ENCODE measurements around the gene DUOXA1. TPM values are rescaled to one million over a fixed set of nuclear protein-coding genes. Genes with fewer than 3 reads are reported as not detected.

The DUOXA1 gene
- total RNA-seq, 1 donor from 2014 or later, result not detected

- no peak for TF ChIP-seq EZH2 (IDR thresholded peaks at IDR 0.05)
- TF ChIP-seq, protein P1, sequence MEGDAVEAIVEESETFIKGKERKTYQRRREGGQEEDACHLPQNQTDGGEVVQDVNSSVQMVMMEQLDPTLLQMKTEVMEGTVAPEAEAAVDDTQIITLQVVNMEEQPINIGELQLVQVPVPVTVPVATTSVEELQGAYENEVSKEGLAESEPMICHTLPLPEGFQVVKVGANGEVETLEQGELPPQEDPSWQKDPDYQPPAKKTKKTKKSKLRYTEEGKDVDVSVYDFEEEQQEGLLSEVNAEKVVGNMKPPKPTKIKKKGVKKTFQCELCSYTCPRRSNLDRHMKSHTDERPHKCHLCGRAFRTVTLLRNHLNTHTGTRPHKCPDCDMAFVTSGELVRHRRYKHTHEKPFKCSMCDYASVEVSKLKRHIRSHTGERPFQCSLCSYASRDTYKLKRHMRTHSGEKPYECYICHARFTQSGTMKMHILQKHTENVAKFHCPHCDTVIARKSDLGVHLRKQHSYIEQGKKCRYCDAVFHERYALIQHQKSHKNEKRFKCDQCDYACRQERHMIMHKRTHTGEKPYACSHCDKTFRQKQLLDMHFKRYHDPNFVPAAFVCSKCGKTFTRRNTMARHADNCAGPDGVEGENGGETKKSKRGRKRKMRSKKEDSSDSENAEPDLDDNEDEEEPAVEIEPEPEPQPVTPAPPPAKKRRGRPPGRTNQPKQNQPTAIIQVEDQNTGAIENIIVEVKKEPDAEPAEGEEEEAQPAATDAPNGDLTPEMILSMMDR (IDR thresholded peaks at IDR 0.05), result no peak
- TF ChIP-seq EZH2phosphoT487 (IDR thresholded peaks at IDR 0.05), result no peak
- DNase-seq (ENCODE audit: low spot score), result no peak
- peaks cover 5% of the 10 kb centered on the region for H3K4me1 ChIP-seq
- H3K27ac Mint-ChIP-seq, result no peak overlapping the region
- no peaks in the 10 kb centered on the region for H3K79me2 ChIP-seq (ENCODE audit: low read depth)
- no peak overlapping the region for H3K4me3 ChIP-seq
- peaks cover 4% of the 10 kb centered on the region for H3K4me1 Mint-ChIP-seq
- H3K9me3 ChIP-seq (ENCODE audit: low read depth), result no peaks in the 10 kb centered on the region
- no peak overlapping the region for H3K9ac ChIP-seq
- H4K20me1 ChIP-seq (ENCODE audit: low read depth), result peaks cover 5% of the 10 kb centered on the region
- no peak overlapping the region for H3K4me3 Mint-ChIP-seq
- H3K27me3 ChIP-seq, result peaks cover 90% of the 10 kb centered on the region
- no peak overlapping the region for H2AFZ ChIP-seq (replicated peaks)
- peaks cover 2% of the 10 kb centered on the region for H3K36me3 Mint-ChIP-seq
- H3K36me3 ChIP-seq, result no peaks in the 10 kb centered on the region
- H3K27ac ChIP-seq, result no peak overlapping the region
- no peak overlapping the region for H3K4me2 ChIP-seq
- peaks cover 4% of the 10 kb centered on the region for H3K9me3 Mint-ChIP-seq
- peaks cover 60% of the 10 kb centered on the region for H3K27me3 Mint-ChIP-seq (ENCODE audit: insufficient read depth, low read depth)
- no peaks in the 10 kb centered on the region for H3F3A ChIP-seq (ENCODE audit: low read depth)
These were observed 3.9 kb upstream of the DUOXA1 start for GRCh38 chr15:45133561-45133920.

GRCh38 chr15:45132844-45133560 is 3.3 kb upstream of the DUOXA1 start:
- no peak overlapping the region for H3K9ac ChIP-seq
- TF ChIP-seq EZH2phosphoT487 (IDR thresholded peaks at IDR 0.05), result no peak
- TF ChIP-seq, protein P1 (IDR thresholded peaks at IDR 0.05), result no peak
- no peak for TF ChIP-seq EZH2 (IDR thresholded peaks at IDR 0.05)
- no peak overlapping the region for H3K4me2 ChIP-seq
- H3F3A ChIP-seq (ENCODE audit: low read depth), result no peaks in the 10 kb centered on the region
- DNase-seq (ENCODE audit: low spot score), result no peak
- Mint-ChIP-seq H3K9me3 (peaks cover 4% of the 10 kb centered on the region), H3K4me1 (peaks cover 4% of the 10 kb centered on the region), H3K27ac (no peak overlapping the region), H3K27me3 (ENCODE audit: insufficient read depth, low read depth) (peaks cover 65% of the 10 kb centered on the region), H3K4me3 (no peak overlapping the region), H3K36me3 (peaks cover 2% of the 10 kb centered on the region)
- peaks cover 95% of the 10 kb centered on the region for H3K27me3 ChIP-seq
- H3K4me3 ChIP-seq, result no peak overlapping the region
- no peak overlapping the region for H3K27ac ChIP-seq
- peaks cover 10% of the 10 kb centered on the region for H4K20me1 ChIP-seq (ENCODE audit: low read depth)
- no peak overlapping the region for H2AFZ ChIP-seq (replicated peaks)
- no peaks in the 10 kb centered on the region for H3K79me2 ChIP-seq (ENCODE audit: low read depth)
- no peaks in the 10 kb centered on the region for H3K36me3 ChIP-seq
- H3K4me1 ChIP-seq, result peaks cover 5% of the 10 kb centered on the region
- no peaks in the 10 kb centered on the region for H3K9me3 ChIP-seq (ENCODE audit: low read depth)

- H4K20me1 ChIP-seq (ENCODE audit: low read depth), result peaks cover 12% of the 10 kb centered on the region
- TF ChIP-seq, protein P1 (IDR thresholded peaks at IDR 0.05), result no peak
- TF ChIP-seq EZH2 (IDR thresholded peaks at IDR 0.05) (no peak), EZH2phosphoT487 (IDR thresholded peaks at IDR 0.05) (no peak)
- H3K9ac ChIP-seq, result no peak overlapping the region
- Mint-ChIP-seq H3K4me1 (peaks cover 4% of the 10 kb centered on the region), H3K36me3 (peaks cover 2% of the 10 kb centered on the region), H3K4me3 (no peak overlapping the region), H3K27me3 (ENCODE audit: insufficient read depth, low read depth) (peaks cover 71% of the 10 kb centered on the region), H3K27ac (no peak overlapping the region), H3K9me3 (peaks cover 4% of the 10 kb centered on the region)
- H3K27me3 ChIP-seq, result peaks cover 99% of the 10 kb centered on the region
- H3K36me3 ChIP-seq, result no peaks in the 10 kb centered on the region
- H3K27ac ChIP-seq, result no peak overlapping the region
- H3K79me2 ChIP-seq (ENCODE audit: low read depth), result no peaks in the 10 kb centered on the region
- no peak overlapping the region for H2AFZ ChIP-seq (replicated peaks)
- no peak overlapping the region for H3K4me3 ChIP-seq
- H3F3A ChIP-seq (ENCODE audit: low read depth), result no peaks in the 10 kb centered on the region
- peaks cover 5% of the 10 kb centered on the region for H3K4me1 ChIP-seq
- no peak for DNase-seq (ENCODE audit: low spot score)
- H3K9me3 ChIP-seq (ENCODE audit: low read depth), result no peaks in the 10 kb centered on the region
- H3K4me2 ChIP-seq, result no peak overlapping the region
These were observed 1.8 kb upstream of the DUOXA1 start for GRCh38 chr15:45131510-45131909.
